ENCODE results near the gene ARSB.
"Not testable (repeated sequence)": the region's sequence is repeated elsewhere in the genome, so short reads cannot be mapped to it uniquely, and the experiment has no call there.

ARSB gene

DNA sequence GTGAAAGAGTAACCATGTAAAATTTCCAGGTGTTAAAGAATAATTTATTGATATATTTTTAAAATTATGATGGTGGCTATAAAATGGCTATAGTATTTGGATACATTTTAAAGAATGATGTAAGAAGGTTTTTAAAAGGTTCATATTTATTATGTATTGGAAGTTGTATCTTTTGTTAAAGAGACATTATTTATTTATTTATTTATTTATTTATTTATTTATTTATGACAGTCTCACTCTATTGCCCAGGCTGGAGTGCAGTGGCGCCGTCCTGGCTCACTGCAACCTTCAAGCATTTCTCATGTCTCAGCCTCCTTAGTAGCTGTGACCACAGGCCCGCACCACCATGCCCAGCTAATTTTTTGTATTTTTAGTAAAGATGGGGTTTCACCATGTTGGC is 247.0 kb downstream of the ARSB start:
- intact Hi-C loops (cut with DNase I): no loop called here
- DNase-seq: no peak

GRCh38 chr5:78735834-78736463 is 249.2 kb downstream of the ARSB start:
- DNase-seq: no peak
- intact Hi-C loops (cut with DNase I): no loop called here

DNA sequence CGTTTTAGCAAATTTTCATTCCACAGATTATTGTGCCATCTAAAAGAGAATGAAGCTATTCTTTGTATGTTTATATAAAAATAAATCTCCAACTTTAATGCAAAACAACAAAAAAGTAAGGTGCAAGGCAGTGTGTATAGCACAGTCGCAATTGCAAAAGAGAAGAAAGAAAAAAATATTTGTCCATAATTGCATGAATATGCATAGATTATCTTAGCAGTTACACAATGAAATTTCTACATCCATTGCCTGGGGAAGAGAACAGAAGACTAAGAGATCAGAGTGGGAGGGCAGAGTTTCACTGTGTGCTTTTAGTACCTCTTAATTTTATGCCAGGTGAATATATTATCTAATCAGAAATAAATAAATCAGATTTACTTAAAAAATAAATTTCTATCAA is 250.2 kb downstream of the ARSB start:
- no peak for DNase-seq
- intact Hi-C loops (cut with DNase I): no loop called here

DNA sequence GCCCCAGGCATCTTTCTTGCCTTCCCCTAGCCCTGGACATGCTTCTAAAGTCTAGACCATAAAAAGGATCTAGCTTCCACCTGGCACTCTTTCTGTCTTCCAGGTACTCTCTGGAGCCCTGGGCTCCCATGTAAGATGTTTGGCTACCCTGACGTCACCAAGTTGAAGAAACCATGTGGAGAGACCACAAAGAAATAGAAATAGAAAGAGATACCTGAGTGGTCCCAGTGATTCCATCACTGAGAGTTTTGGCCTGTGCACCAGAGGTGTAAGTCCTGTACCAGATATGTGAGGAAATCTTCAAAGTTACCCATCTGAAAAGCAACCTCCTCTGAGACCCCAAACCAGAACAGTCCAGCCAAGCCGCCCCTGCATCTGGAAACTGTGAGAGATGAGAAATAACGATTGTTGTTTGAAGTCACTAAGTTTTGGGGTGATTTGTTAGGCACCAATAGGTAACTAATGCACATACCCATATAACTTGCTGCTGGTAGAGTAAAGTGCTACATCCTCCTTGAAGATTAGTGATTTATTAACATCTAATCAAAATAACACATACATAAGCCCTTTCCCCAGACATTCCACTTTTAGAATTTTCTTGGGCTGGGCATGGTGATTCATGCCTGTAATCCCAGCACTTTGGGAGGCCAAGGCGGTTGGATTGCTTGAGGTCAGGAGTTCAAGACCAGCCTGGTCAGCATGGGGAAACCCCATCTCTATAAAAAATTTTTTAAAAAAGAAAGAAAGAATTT is 250.8 kb downstream of the ARSB start:
- intact Hi-C loops (cut with DNase I): no loop called here

GRCh38 chr5:78732721-78733120 is 252.4 kb downstream of the ARSB start:
- DNase-seq; intact Hi-C loops (cut with DNase I): not testable (repeated sequence)

More for the DNA sequence above, 250.8 kb downstream of the ARSB start:
- no peak for DNase-seq

GRCh38 chr5:78731884-78732283 is 253.2 kb downstream of the ARSB start:
- intact Hi-C loops (cut with DNase I): no loop called here
- no peak for DNase-seq

GRCh38 chr5:78730300-78731094 is 254.6 kb downstream of the ARSB start:
- intact Hi-C loops (cut with DNase I): no loop called here
- no peak for DNase-seq

- intact Hi-C loops (cut with DNase I): no loop called here
- DNase-seq: no peak
Observed at GRCh38 chr5:78727786-78728761, 257.0 kb downstream of the ARSB start.
